Kidney capillary endothelial cell (primary cell): ENCODE results near the gene SRPK3.
"Not testable (repeated sequence)": the region's sequence is repeated elsewhere in the genome, so short reads cannot be mapped to it uniquely, and the experiment has no call there.

Experiments used
- DNase-seq: peaks from one replicate; pipeline ENCODE4 v3.0.0-alpha.2; 2018; ENCODE audit warnings: low spot score

Gene SRPK3

DNA sequence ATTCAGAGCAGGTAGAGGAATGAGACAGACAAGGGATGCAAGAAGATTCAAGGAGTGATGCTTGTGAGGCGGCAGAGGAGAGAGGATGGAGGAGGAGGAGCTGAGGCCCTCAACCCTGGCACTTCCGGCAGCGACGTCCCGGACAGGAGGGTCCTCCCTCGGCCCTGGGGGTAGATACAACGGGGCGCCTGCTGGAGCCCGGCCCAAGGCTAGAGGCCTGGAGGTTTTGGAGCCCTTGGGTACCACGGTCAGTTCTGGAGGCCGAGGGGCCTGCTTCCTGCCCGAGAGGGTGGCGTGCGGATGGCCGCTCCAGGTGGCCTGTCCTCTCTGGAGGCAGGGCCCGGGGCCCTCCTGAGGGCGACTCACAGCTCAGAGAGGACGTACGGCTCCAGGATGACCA lies 27.1 kb downstream of the SRPK3 start:
- DNase-seq, result no peak

GRCh38 chrX:153812220-153812619 lies 31.4 kb downstream of the SRPK3 start:
- DNase-seq, result no peak

GRCh38 chrX:153813161-153813560 lies 32.3 kb downstream of the SRPK3 start:
- DNase-seq, result no peak

- DNase-seq, result no peak
Measured at GRCh38 chrX:153814591-153815315, 33.9 kb downstream of the SRPK3 start.

DNA sequence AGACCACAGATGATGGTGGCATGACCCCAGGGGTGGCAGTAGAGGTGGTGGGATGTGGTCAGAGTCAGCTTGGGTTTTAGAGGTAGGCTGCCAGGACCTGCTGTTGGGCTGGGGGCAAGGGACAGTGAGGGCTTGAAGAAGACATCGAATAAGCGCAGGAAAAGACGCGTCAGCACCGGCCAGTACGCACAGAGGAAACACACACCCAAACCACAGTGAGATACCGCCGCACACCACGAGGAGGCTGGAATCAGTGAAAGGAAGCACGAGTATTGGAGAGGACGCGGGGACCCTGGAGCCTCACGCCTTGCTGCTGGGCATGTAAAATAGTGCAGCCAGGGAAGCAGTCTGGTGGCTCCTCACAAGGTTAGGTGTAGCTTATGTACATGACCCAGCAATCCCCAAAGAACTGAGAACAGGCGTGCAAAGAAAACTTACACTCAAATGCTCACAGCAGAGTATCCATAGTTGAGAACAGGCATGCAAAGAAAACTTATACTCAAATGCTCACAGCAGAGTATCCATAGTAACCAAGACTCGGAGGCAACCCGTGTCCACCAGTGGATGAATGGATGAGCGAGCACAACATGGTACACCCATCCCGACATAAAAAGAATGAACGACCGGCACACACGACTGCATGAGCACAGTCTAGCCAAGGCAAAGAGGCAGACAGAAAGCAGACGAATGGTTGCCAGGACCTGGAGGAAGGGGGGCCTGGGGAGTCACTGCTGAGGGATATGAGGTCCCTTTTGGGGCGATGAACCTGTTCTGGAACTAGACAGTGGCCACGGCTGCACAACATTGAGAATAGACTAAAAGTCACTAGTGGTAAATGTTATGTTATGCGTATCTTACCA lies 36.2 kb downstream of the SRPK3 start:
- DNase-seq, result no peak

- DNase-seq, result not testable (repeated sequence)
Measured at GRCh38 chrX:153818064-153818463, 37.2 kb downstream of the SRPK3 start.

DNA sequence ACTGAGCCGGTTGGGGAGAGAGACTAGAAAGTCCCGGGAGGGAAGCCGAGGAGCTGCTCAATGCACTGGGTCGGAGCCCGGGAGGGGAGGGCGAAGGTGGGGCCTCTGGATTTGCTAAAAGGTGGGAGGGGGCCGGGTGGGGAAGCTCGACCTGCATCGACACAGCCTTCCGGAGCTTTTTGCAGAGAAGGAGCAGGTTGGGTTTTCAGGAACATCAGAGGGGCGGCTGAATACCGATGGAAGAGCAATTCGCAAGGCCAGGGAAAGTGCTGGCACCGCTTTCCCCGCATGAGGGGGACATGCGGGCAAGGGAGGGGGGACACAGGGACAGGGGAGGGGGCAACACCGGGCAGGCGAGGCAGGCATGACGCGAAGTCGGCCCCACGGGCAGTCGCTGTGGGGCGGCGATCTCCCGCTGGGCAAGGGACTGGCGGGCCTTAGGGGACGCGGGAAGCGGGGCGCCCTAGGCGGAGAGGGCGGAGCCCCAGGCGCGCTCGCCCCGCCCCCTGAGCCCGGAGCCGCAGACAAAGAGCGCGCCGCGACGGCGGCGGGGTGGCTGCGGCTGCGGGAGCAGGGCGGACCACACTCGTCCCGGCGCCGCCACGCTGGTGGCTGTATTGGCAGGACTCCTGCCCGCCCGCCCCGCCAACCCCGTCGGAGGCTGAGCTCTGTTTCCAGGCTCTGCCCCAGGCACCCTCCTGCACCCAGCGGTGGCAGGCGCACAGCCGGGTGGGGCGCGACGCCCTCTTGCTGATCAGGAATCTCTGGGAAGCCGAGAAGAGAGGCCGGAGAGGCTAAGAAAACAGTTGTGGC lies 37.9 kb downstream of the SRPK3 start:
- DNase-seq, result peak; percentile 16

GRCh38 chrX:153819384-153820040 lies 38.7 kb downstream of the SRPK3 start:
- no peak for DNase-seq

GRCh38 chrX:153820601-153821000 lies 39.8 kb downstream of the SRPK3 start:
- no peak for DNase-seq

DNA sequence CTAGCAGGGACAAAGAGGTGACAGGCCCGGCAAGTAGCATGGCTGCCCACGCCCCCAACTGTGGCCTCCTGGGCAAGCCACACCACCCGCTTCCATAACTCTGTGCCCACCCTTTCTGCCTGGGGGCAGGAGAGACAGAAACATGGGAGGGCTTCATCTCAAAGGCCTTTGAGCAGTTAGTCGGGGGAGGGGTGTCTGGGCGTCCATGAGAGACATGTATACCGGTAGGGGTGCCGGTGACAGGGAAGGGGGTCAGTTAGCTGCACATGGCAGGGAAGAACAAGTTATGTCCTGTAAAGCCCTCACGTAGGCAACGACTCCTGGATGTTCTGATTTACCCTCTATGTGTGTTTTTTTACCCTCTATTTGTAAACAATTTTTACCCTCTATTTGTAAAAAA lies 40.2 kb downstream of the SRPK3 start:
- no peak for DNase-seq

- DNase-seq, result no peak
Measured at GRCh38 chrX:153824348-153824747, 43.5 kb downstream of the SRPK3 start.

DNA sequence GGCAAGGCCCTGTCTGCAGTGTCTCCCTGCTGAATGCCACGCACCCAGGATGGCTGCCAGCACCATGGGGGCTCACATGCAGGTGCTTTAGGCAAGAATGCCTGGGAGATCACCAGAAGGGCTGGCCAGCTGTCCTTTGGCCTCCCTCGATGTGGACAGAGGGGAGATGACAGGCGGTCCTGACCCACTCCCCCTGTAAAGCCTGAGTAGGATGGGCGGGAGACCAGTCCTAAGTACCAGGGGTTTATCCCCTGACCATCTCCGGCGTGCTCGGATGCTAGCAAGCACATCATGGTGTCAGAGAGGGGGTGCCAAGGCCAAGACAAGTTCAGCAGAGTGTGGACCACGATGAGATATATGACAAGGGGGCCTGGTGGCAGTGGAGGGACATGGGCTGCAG lies 44.2 kb downstream of the SRPK3 start:
- DNase-seq, result no peak

GRCh38 chrX:153827016-153827415 lies 46.2 kb downstream of the SRPK3 start:
- DNase-seq, result no peak

- no peak for DNase-seq
Measured at GRCh38 chrX:153827903-153828302, 47.1 kb downstream of the SRPK3 start.

DNA sequence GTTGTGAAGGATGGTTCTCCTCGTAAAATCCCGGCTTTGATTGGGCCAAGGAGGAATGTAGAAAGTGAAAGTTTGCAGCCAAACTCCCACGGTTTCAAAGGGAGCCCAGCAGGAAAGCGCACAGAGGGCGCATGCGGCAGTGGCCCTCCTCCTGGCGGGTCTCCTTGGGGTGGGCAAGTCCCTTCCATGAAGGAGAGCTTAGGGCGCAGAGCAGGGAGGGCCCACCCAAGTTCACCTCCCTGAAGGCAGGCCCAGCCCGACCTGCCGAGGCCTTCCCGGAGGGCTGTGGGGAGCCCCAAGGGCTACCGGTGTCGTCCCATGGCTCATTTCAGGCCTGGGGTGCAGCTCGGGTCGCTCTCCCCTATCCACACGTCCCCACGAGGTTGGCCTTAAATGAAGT lies 47.5 kb downstream of the SRPK3 start:
- DNase-seq, result no peak

DNA sequence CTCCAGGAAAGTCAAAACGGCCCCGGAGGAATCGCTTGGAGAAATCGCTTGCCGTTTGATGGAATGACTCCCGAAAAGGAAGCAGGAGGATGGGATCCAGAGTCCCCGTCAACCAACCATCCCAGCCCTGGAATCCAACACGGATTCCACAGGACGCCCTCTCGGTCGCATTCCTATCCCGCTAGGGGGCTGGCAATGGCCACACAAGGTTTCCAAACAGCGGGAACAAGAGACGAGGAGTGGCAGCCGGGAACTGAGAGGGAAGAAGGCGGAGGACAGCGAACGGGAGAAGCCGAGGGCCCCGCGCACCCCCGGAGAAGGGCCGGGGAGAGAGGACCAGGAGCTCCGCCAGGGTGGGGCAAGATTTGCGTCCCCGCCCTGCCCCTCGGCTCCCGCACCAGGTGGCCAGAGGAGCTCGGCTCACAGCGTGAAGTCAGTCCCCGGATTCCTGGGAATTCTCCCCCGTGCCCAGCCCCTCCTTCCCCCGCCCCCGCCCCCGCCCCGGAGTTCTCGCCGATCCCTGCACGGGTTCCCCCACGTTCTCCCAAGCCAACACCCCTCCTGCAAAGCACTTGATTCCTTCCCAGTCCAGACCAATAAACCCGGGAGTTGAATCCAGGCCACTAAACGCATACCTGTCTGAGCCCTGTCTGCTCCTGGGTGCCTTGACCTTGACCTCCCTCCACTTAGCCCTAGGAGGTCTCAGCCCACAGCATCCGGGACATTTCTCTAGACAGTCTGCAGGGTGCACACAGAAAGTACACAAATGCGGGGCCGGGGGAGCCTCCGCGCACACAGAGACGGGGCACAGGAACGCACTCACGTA lies 48.1 kb downstream of the SRPK3 start:
- no peak for DNase-seq

DNA sequence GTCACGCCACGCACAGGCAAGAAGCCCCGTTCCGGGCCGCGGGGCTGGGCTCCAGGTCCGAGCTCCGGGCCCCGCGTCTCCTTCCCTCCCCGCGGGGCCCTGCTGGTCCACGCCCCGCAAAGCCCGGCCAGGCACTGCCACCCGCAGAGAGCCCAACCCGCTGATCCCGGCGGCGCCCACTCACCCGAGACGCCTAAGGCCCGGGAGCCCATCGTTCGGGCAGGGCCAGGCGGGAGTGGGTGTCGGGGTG lies 48.6 kb downstream of the SRPK3 start:
- DNase-seq, result no peak

- DNase-seq, result no peak
Measured at GRCh38 chrX:153829799-153830639, 49.2 kb downstream of the SRPK3 start, which contains the start of gene PDZD4. Gene PDZD4, minus strand, starts transcription at chrX:153830544. Its CDS starts 246 bp downstream, at chrX:153830298.

GRCh38 chrX:153830640-153831428 lies 50.0 kb downstream of the SRPK3 start:
- DNase-seq, result no peak
